ENCODE results near the gene SFI1. TPM values are rescaled to one million over a fixed set of nuclear protein-coding genes. Genes with fewer than 3 reads are reported as not detected.

SFI1 gene
- total RNA-seq, 1 experiment from 2014 or later: 53.1 TPM

GRCh38 chr22:31615940-31616314, 119.6 kb downstream of the SFI1 start:
- H3K4me3 ChIP-seq (replicated peaks in 1 of 2; ENCODE audit: low read depth in 1 of 2, low read length in 2 of 2): no peak overlapping the region
- H3K4me2 ChIP-seq (ENCODE audit: low read length): no peak overlapping the region
- RAD21 ChIA-PET (ENCODE audit: low non-redundant PET in 1 of 2, low total read pairs in 2 of 2, uncharacterized antibody in 2 of 2, unreplicated experiment in 2 of 2): no interaction called here
- peaks cover 7 to 16% of the 10 kb centered on the region in 2 experiments; a peak in 2 of 4 replicates for H3K36me3 ChIP-seq (ENCODE audit: control insufficient read depth in 1 of 2, insufficient read depth in 2 of 2, low read length in 2 of 2)
- H3K79me2 ChIP-seq (ENCODE audit: insufficient read depth, low read length): no peaks in the 10 kb centered on the region
- DNase-seq (ENCODE audit: low read depth, low spot score) (no peak), ATAC-seq (no peak)
- H3K9me2 ChIP-seq (ENCODE audit: insufficient read depth): no peaks in the 10 kb centered on the region
- intact Hi-C loops (cut with micrococcal nuclease): no loop called here
- no TSS peak for BruUV-seq (replicated peaks)
- H4K20me1 ChIP-seq (ENCODE audit: insufficient read depth): no peaks in the 10 kb centered on the region
- POLR2A ChIA-PET: interaction anchor here (0.8 kb wide), 1 partner anchor 15 kb away, joined by 3 read pairs; no protein-coding TSS in a partner anchor
- no peaks in the 10 kb centered on the region for H3K4me1 ChIP-seq (ENCODE audit: control insufficient read depth in 1 of 2, insufficient read depth in 2 of 2, low read length in 2 of 2)
- CTCF ChIA-PET: no interaction called here
- no peaks in the 10 kb centered on the region for H3K9me3 ChIP-seq (ENCODE audit: control insufficient read depth in 1 of 2, insufficient read depth in 1 of 2, low read depth in 1 of 2, low read length in 2 of 2)
- TF ChIP-seq, protein P1, sequence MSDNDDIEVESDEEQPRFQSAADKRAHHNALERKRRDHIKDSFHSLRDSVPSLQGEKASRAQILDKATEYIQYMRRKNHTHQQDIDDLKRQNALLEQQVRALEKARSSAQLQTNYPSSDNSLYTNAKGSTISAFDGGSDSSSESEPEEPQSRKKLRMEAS (IDR thresholded peaks at IDR 0.05): no peak
- TF ChIP-seq ZNF274 (IDR thresholded peaks at IDR 0.05; ENCODE audit: low read depth, low read length) (no peak), SRF (IDR thresholded peaks at IDR 0.05; ENCODE audit: low read depth) (no peak), CBX3 (IDR thresholded peaks at IDR 0.05; ENCODE audit: low read depth) (no peak), FOSL1 (IDR thresholded peaks at IDR 0.05; ENCODE audit: low read depth) (no peak), RAD21 (IDR thresholded peaks at IDR 0.05; ENCODE audit: low read depth) (no peak), SP1 (IDR thresholded peaks at IDR 0.05; ENCODE audit: low read depth) (no peak), CEBPB (IDR thresholded peaks at IDR 0.05; ENCODE audit: low read depth) (no peak), TCF7L2 (IDR thresholded peaks at IDR 0.05; ENCODE audit: borderline replicate concordance, extremely low read depth, insufficient read depth, insufficient read length) (no peak), POLR2AphosphoS5 (IDR thresholded peaks at IDR 0.05; ENCODE audit: low read depth, low read length) (no peak)
- H3K9ac ChIP-seq (ENCODE audit: low read length): no peak overlapping the region
- no peak overlapping the region for H2AFZ ChIP-seq (ENCODE audit: low read depth, low read length, poor library complexity, severe bottlenecking)
- no peak overlapping the region for H3K27ac ChIP-seq (ENCODE audit: low read depth, low read length)
- no peaks in the 10 kb centered on the region for H3K27me3 ChIP-seq (ENCODE audit: insufficient read depth, low read length)

DNA sequence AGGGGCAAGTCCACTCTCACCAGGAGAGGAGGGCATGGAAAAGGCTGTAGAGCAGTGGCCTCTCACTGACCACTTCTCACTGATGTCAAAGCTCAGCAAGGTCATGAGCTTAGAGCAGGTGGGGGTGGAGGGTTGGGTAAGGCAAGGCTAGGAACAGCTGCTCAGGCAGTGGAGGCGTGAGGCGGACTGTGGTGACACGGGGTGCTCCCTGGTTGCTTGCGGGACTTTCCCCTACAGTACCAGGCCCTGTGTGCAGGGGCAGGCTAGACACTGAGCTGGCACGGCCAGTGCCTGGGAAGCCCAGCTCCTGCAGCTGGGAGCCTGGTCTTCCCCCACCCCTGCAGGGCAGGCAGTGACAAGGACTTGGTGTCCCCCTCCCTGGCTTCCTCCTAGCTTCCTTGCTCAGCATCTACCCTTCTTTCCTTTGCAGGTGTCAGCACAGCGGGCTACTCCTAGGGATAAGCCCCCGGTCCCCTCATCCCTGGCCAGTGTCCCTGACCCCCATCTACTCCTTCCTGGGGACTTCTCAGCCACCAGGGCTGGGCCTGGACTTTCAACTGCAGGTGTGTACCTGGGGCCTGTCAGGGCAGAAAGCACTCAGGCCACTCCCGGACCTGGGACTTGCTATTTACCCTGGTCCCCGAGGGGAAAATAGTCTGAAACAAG, 120.1 kb downstream of the SFI1 start:
- ChIA-PET RAD21 (ENCODE audit: low non-redundant PET in 1 of 2, low total read pairs in 2 of 2, uncharacterized antibody in 2 of 2, unreplicated experiment in 2 of 2) (no interaction called here), POLR2A (interaction anchor here (0.8 kb wide), 1 partner anchor 15 kb away, joined by 3 read pairs; no protein-coding TSS in a partner anchor), CTCF (no interaction called here)
- Histone ChIP-seq H3K4me2 (ENCODE audit: low read length) (no peak overlapping the region), H3K4me3 (replicated peaks in 1 of 2; ENCODE audit: low read depth in 1 of 2, low read length in 2 of 2) (no peak overlapping the region), H4K20me1 (ENCODE audit: insufficient read depth) (no peaks in the 10 kb centered on the region), H3K9ac (ENCODE audit: low read length) (no peak overlapping the region), H3K27ac (ENCODE audit: low read depth, low read length) (no peak overlapping the region), H2AFZ (ENCODE audit: low read depth, low read length, poor library complexity, severe bottlenecking) (no peak overlapping the region), H3K36me3 (ENCODE audit: control insufficient read depth in 1 of 2, insufficient read depth in 2 of 2, low read length in 2 of 2) (peaks cover 7 to 16% of the 10 kb centered on the region in 2 experiments; a peak in 2 of 4 replicates), H3K9me2 (ENCODE audit: insufficient read depth) (no peaks in the 10 kb centered on the region), H3K9me3 (ENCODE audit: control insufficient read depth in 1 of 2, insufficient read depth in 1 of 2, low read depth in 1 of 2, low read length in 2 of 2) (no peaks in the 10 kb centered on the region), H3K27me3 (ENCODE audit: insufficient read depth, low read length) (no peaks in the 10 kb centered on the region), H3K4me1 (ENCODE audit: control insufficient read depth in 1 of 2, insufficient read depth in 2 of 2, low read length in 2 of 2) (no peaks in the 10 kb centered on the region), H3K79me2 (ENCODE audit: insufficient read depth, low read length) (no peaks in the 10 kb centered on the region)
- intact Hi-C loops (cut with micrococcal nuclease): no loop called here
- 0 out of 2 replicates have a peak, but pooled peaks have one; percentile 7 for ATAC-seq
- BruUV-seq (replicated peaks): no TSS peak
- no peak for DNase-seq (ENCODE audit: low read depth, low spot score)
- TF ChIP-seq EZH2phosphoT487 (IDR thresholded peaks at IDR 0.05; ENCODE audit: borderline replicate concordance): no peak
- no peak for TF ChIP-seq JUND (IDR thresholded peaks at IDR 0.05)
- TF ChIP-seq ZFX (IDR thresholded peaks at IDR 0.05): no peak

Measured in HCT116 (cell line).